Mesenchymal stem cell (in vitro differentiated cells and primary cell): ENCODE data around the gene ETS1.
A peak's percentile ranks its signal among the peaks of the same experiment; 100 is the strongest.

Experiments
- DNase-seq: peaks from one replicate; pipeline ENCODE4 v3.0.0-alpha.2; 2013
- H2AFZ ChIP-seq: one replicate; pipeline ENCODE4 v1.6.1; 2013; ENCODE audit warnings: low read depth, mild to moderate bottlenecking, control low read depth, inconsistent platforms, low read length, moderate library complexity
- H2AK5ac ChIP-seq: 2 replicates; pipeline ENCODE4 v1.6.1; 2013; ENCODE audit warnings: low read length, moderate library complexity, mild to moderate bottlenecking, inconsistent platforms; ENCODE audit not compliant: severe bottlenecking
- H2BK120ac ChIP-seq: one replicate; pipeline ENCODE4 v1.6.1; 2013; ENCODE audit warnings: low read depth, mild to moderate bottlenecking, inconsistent platforms, low read length, moderate library complexity
- H2BK12ac ChIP-seq, 2 experiments: one replicate each; pipeline ENCODE4 v1.6.1; 2013; ENCODE audit warnings: inconsistent platforms in 2 of 2, low read length in 2 of 2, mild to moderate bottlenecking in 2 of 2, moderate library complexity in 2 of 2, control low read depth in 1 of 2
- H2BK15ac ChIP-seq: one replicate; pipeline ENCODE4 v1.6.1; 2013; ENCODE audit warnings: mild to moderate bottlenecking, low read depth, inconsistent platforms; ENCODE audit not compliant: poor library complexity, severe bottlenecking
- H2BK5ac ChIP-seq: 2 replicates; pipeline ENCODE4 v1.6.1; 2013; ENCODE audit warnings: low read depth, mild to moderate bottlenecking, low read length, control low read depth, inconsistent platforms; ENCODE audit not compliant: poor library complexity, severe bottlenecking
- H3K14ac ChIP-seq, 2 experiments: one replicate each; pipeline ENCODE4 v1.6.1; 2013; ENCODE audit warnings: inconsistent platforms in 2 of 2, low read length in 2 of 2, control low read depth in 1 of 2, mild to moderate bottlenecking in 1 of 2, moderate library complexity in 1 of 2
- H3K18ac ChIP-seq, 2 experiments: one replicate each; pipeline ENCODE4 v1.6.1; 2013; ENCODE audit warnings: inconsistent platforms in 2 of 2, low read length in 2 of 2, control low read depth in 1 of 2, low read depth in 1 of 2, mild to moderate bottlenecking in 1 of 2
- H3K23ac ChIP-seq, 2 experiments: one replicate each; pipeline ENCODE4 v1.6.1; 2013; ENCODE audit warnings: inconsistent platforms in 2 of 2, low read length in 2 of 2, mild to moderate bottlenecking in 2 of 2, moderate library complexity in 2 of 2, control low read depth in 1 of 2
- H3K27ac ChIP-seq: 2 replicates; pipeline ENCODE4 v1.5.1; 2013; ENCODE audit warnings: mild to moderate bottlenecking, moderate library complexity, low read length, control low read depth, inconsistent platforms; ENCODE audit not compliant: poor library complexity, severe bottlenecking
- H3K27me3 ChIP-seq, 2 experiments: 2 replicates each; pipeline versions ENCODE4 v1.6.1 to v1.7.0; 2013; ENCODE audit warnings: low read length in 2 of 2, mild to moderate bottlenecking in 2 of 2, moderate library complexity in 2 of 2, control low read depth in 1 of 2, inconsistent platforms in 1 of 2; ENCODE audit not compliant: control insufficient read depth in 1 of 2, insufficient read depth in 1 of 2
- H3K36me3 ChIP-seq, 2 experiments: 2 replicates each; pipeline versions ENCODE4 v1.6.1 to v1.7.0; 2013; ENCODE audit warnings: low read length in 2 of 2, control low read depth in 1 of 2, inconsistent platforms in 1 of 2, low read depth in 1 of 2, mild to moderate bottlenecking in 1 of 2; ENCODE audit not compliant: insufficient read depth in 2 of 2, control insufficient read depth in 1 of 2
- H3K4ac ChIP-seq, 2 experiments: one replicate each; pipeline ENCODE4 v1.6.1; 2013; ENCODE audit warnings: inconsistent platforms in 2 of 2, low read length in 2 of 2, mild to moderate bottlenecking in 2 of 2, moderate library complexity in 2 of 2, control low read depth in 1 of 2, low read depth in 1 of 2
- H3K4me1 ChIP-seq: 2 replicates; pipeline ENCODE4 v1.6.1; 2013; ENCODE audit warnings: low read depth, low read length, control low read depth; ENCODE audit not compliant: control insufficient read depth, insufficient read depth
- H3K4me2 ChIP-seq: 2 replicates; pipeline ENCODE4 v1.6.1; 2013; ENCODE audit warnings: low read length, mild to moderate bottlenecking, inconsistent platforms; ENCODE audit not compliant: poor library complexity, severe bottlenecking
- H3K4me3 ChIP-seq, 2 experiments: 2 replicates each; pipeline versions ENCODE4 v1.5.1 to v1.7.0; 2013; ENCODE audit warnings: low read length in 2 of 2, mild to moderate bottlenecking in 2 of 2, control low read depth in 1 of 2, low read depth in 1 of 2; ENCODE audit not compliant: insufficient read depth in 1 of 2
- H3K79me1 ChIP-seq: replicated peaks from 2 replicates; pipeline ENCODE4 v1.6.1; 2013; ENCODE audit warnings: mild to moderate bottlenecking, control low read depth, low read length, inconsistent platforms; ENCODE audit not compliant: poor library complexity, severe bottlenecking
- H3K9ac ChIP-seq: 2 replicates; pipeline ENCODE4 v1.7.0; 2013; ENCODE audit warnings: mild to moderate bottlenecking, low read length, moderate library complexity
- H3K9me3 ChIP-seq: 2 replicates; pipeline ENCODE4 v1.7.0; 2013; ENCODE audit warnings: mild to moderate bottlenecking, low read length; ENCODE audit not compliant: control insufficient read depth
- H4K8ac ChIP-seq: one replicate; pipeline ENCODE4 v1.6.1; 2013; ENCODE audit warnings: inconsistent platforms, mild to moderate bottlenecking, low read length, moderate library complexity
- H4K91ac ChIP-seq: one replicate; pipeline ENCODE4 v1.6.1; 2013; ENCODE audit warnings: mild to moderate bottlenecking, low read length, inconsistent platforms
- WGBS: methylation state at CpG from one replicate; pipeline ENCODE4 v1.1.7; 2013; ENCODE audit warnings: mixed read lengths; 5-methylcytosine and 5-hydroxymethylcytosine counted together

The ETS1 gene

DNA sequence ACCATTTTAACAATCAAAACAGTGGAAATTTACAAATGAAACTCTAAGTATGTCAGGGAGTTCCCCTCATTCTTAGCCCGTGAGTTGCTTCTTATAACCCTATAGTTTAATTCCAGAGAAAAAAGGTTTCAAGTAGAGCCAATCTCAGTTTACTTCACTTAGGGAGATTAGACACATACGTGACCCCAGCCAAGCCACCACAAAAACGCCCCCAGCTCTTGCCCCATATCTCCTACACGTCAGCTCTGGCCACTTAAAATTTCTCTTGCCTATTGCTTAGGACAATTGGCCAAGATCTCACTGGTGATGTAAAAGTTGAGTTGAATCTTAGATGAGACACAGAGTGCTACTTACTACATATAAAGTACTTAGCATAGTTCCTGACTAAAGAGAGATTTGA, 166.4 kb downstream of the ETS1 start:
- H3K18ac ChIP-seq, result no peak overlapping the region
- WGBS, result 63% methylated on average over 2 of the region's 4 CpGs
- no peak overlapping the region for H4K91ac ChIP-seq
- no peak overlapping the region for H2BK15ac ChIP-seq
- H3K23ac ChIP-seq, result no peak overlapping the region
- H2BK5ac ChIP-seq, result no peak overlapping the region
- no peak overlapping the region for H3K4ac ChIP-seq
- no peak overlapping the region for H3K27ac ChIP-seq
- peak overlapping the region; percentile 78 for H3K9ac ChIP-seq
- no peak overlapping the region for H2AK5ac ChIP-seq
- no peaks in the 10 kb centered on the region for H3K27me3 ChIP-seq
- H3K36me3 ChIP-seq, result no peaks in the 10 kb centered on the region
- no peak overlapping the region for H3K4me3 ChIP-seq
- H3K79me1 ChIP-seq, result no peaks in the 10 kb centered on the region
- no peak overlapping the region for H2BK120ac ChIP-seq
- no peak overlapping the region for H3K4me2 ChIP-seq
- H3K9me3 ChIP-seq, result no peaks in the 10 kb centered on the region
- H2BK12ac ChIP-seq, result no peak overlapping the region
- no peak overlapping the region for H4K8ac ChIP-seq
- no peak overlapping the region for H2AFZ ChIP-seq
- DNase-seq, result peak; percentile 95
- H3K14ac ChIP-seq, result no peak overlapping the region
- peaks cover 14% of the 10 kb centered on the region for H3K4me1 ChIP-seq

DNA sequence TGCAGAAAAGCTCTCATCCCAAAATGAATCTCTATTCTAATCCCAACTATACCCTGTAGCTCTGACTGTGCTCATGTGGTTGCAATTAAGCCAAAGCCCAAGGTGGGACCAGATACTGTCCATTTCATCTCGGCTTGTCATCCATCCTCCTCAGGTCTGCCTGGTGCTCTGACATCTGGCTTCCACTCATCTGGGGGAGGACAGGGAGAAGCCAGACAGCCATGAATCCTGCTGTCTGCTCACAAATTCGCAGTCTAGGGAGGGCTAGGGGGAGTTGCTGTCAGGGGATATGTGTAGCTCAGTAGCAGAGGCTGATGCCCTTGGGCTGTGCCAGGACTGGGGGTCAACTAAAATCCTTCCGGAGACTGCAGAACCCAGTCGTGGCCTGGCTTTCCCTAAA, 167.1 kb downstream of the ETS1 start:
- H3K23ac ChIP-seq, result no peak overlapping the region
- WGBS, result 74% methylated on average over 4 of the region's 4 CpGs
- H3K4me1 ChIP-seq, result peaks cover 14% of the 10 kb centered on the region
- H3K18ac ChIP-seq, result peak overlapping the region in 1 of 2 experiments; percentile 57
- peak overlapping the region in 1 of 2 experiments; percentile 32 for H3K4ac ChIP-seq
- peak overlapping the region; percentile 78 for H3K9ac ChIP-seq
- no peak overlapping the region for H2AFZ ChIP-seq
- H2AK5ac ChIP-seq, result peak overlapping the region; percentile 30
- no peaks in the 10 kb centered on the region for H3K79me1 ChIP-seq
- peak overlapping the region; percentile 28 to 64 for H2BK12ac ChIP-seq
- H2BK120ac ChIP-seq, result peak overlapping the region; percentile 27
- no peaks in the 10 kb centered on the region for H3K9me3 ChIP-seq
- no peaks in the 10 kb centered on the region for H3K27me3 ChIP-seq
- H3K4me3 ChIP-seq, result no peak overlapping the region
- no peak overlapping the region for H2BK5ac ChIP-seq
- no peak overlapping the region for H3K4me2 ChIP-seq
- H4K91ac ChIP-seq, result no peak overlapping the region
- peak overlapping the region; percentile 0 for H4K8ac ChIP-seq
- DNase-seq, result no peak
- H3K27ac ChIP-seq, result no peak overlapping the region
- H2BK15ac ChIP-seq, result no peak overlapping the region
- no peaks in the 10 kb centered on the region for H3K36me3 ChIP-seq
- no peak overlapping the region for H3K14ac ChIP-seq

DNA sequence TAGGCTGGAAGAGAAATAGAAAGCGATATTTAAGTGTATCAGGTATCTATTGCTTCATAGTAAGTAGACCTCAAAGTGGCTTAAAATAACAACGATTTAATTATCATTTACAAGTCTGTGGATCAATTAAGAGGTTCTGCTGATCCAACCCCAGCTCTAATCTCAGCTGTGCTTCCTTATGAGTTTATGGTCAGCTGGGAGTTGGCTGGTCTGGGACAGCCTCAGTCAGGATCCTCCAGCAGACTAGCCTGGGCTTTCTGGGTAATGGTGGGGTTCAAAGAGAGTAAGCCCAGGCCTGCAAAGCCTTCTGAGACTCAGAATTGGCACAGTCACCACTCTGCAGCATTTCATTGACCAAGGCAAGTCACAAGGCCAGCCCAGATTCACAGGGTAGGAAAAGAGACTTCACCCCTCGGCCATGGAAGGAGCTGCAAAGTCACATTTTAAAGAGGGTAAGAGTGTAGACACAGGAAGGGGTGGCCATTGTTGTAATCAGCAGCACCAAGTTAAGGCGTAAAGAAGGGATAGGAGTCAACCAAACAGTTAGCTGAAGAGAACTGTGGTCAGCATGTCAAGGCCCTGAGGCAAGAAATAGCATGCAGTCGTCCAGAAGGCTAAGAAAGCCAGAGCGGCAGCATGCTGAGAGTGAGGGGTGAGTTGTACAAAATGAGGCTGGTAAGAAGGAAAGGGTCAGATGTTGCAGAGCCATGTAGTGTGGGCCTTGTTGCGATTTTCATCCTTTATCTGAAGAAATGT, 168.2 kb downstream of the ETS1 start:
- 91% methylated on average over 6 of the region's 7 CpGs for WGBS

DNA sequence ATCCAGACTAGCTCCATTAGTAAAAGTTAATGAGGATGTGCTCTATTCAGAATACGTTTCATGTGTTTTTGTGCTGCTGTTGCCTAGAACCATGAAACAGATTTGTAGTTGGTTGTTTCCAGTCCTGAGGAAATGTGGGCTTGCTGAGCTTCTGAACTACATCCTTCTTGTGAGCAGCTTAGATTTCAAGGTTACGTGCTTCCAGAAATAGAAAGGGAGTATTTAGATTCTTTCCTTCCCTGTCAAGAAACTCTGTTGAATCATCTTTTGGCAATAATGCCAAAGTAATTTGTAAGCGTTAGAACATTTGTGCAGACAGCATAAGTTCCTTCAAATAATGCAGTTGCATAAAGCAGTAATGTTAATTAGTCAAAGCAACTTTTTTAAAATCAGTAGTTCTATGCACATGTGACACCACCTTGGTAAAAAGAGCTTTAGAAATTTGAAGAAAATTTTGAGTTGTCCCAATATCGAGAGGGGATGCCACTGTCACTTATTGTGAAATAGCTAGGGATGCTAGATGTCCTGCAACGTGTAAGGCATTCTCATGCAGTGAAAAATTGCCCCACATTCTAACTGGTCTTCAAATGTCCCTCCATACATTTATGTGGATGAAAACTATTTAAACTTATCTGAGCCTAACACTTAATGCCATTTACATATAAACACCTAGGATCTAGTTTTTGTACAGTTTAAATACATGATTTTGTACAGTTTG, 169.6 kb downstream of the ETS1 start:
- H3K79me1 ChIP-seq, result no peaks in the 10 kb centered on the region
- H2AFZ ChIP-seq, result no peak overlapping the region
- H2BK15ac ChIP-seq, result no peak overlapping the region
- no peak overlapping the region for H3K27ac ChIP-seq
- no peak overlapping the region for H3K4ac ChIP-seq
- no peak overlapping the region for H2BK12ac ChIP-seq
- H3K14ac ChIP-seq, result no peak overlapping the region
- no peak overlapping the region for H3K4me2 ChIP-seq
- 64% methylated on average over 5 of the region's 5 CpGs for WGBS
- no peak overlapping the region for H4K8ac ChIP-seq
- H2BK120ac ChIP-seq, result no peak overlapping the region
- H2BK5ac ChIP-seq, result no peak overlapping the region
- H3K23ac ChIP-seq, result no peak overlapping the region
- H3K9ac ChIP-seq, result peak overlapping the region; percentile 60
- no peak overlapping the region for H3K4me3 ChIP-seq
- H3K27me3 ChIP-seq, result no peaks in the 10 kb centered on the region
- H3K9me3 ChIP-seq, result no peaks in the 10 kb centered on the region
- H3K18ac ChIP-seq, result no peak overlapping the region
- H2AK5ac ChIP-seq, result no peak overlapping the region
- H3K4me1 ChIP-seq, result peaks cover 11% of the 10 kb centered on the region
- H4K91ac ChIP-seq, result no peak overlapping the region
- H3K36me3 ChIP-seq, result no peaks in the 10 kb centered on the region
- peak; percentile 89 for DNase-seq

More for the DNA sequence above, 168.2 kb downstream of the ETS1 start:
- no peak overlapping the region for H3K27ac ChIP-seq
- no peaks in the 10 kb centered on the region for H3K36me3 ChIP-seq
- no peak for DNase-seq
- H4K91ac ChIP-seq, result no peak overlapping the region
- no peak overlapping the region for H3K4me2 ChIP-seq
- H3K79me1 ChIP-seq, result no peaks in the 10 kb centered on the region
- no peak overlapping the region for H3K14ac ChIP-seq
- peak overlapping the region; percentile 35 for H2BK120ac ChIP-seq
- no peak overlapping the region for H2BK5ac ChIP-seq
- no peak overlapping the region for H3K23ac ChIP-seq
- H3K18ac ChIP-seq, result no peak overlapping the region
- H2BK12ac ChIP-seq, result peak overlapping the region in 1 of 2 experiments; percentile 51
- H2BK15ac ChIP-seq, result no peak overlapping the region
- no peak overlapping the region for H3K9ac ChIP-seq
- H2AK5ac ChIP-seq, result no peak overlapping the region
- H4K8ac ChIP-seq, result peak overlapping the region; percentile 22
- H3K4me1 ChIP-seq, result peaks cover 12% of the 10 kb centered on the region
- no peaks in the 10 kb centered on the region for H3K9me3 ChIP-seq
- H3K27me3 ChIP-seq, result no peaks in the 10 kb centered on the region
- H3K4ac ChIP-seq, result peak overlapping the region in 1 of 2 experiments; percentile 57
- H3K4me3 ChIP-seq, result no peak overlapping the region
- H2AFZ ChIP-seq, result no peak overlapping the region
